ENCODE results near the gene ABO.
"Not testable (repeated sequence)": the region's sequence is repeated elsewhere in the genome, so short reads cannot be mapped to it uniquely, and the experiment has no call there.

The ABO gene

DNA sequence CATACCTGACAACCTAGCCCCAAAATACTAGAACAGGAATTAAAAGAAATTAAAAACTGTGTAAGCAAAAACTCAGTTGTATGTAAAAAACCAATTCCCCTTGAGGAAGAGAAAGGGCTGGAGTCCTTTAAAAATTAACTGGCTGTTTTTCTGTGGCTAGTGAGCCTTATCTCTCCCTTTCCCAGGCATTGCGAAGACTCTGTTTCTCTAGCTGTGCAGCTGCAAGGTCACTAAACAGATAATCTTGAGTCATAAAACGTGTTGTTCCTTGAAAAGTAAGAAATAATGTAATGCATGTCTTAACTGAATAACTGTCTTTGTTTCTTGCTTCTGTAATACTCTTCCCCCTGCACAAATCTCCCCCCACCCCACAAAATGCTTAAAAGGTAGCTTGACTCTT, 5.9 kb downstream of the ABO start:
- H3K27ac ChIP-seq, H3K4me3 ChIP-seq: not testable (repeated sequence)

DNA sequence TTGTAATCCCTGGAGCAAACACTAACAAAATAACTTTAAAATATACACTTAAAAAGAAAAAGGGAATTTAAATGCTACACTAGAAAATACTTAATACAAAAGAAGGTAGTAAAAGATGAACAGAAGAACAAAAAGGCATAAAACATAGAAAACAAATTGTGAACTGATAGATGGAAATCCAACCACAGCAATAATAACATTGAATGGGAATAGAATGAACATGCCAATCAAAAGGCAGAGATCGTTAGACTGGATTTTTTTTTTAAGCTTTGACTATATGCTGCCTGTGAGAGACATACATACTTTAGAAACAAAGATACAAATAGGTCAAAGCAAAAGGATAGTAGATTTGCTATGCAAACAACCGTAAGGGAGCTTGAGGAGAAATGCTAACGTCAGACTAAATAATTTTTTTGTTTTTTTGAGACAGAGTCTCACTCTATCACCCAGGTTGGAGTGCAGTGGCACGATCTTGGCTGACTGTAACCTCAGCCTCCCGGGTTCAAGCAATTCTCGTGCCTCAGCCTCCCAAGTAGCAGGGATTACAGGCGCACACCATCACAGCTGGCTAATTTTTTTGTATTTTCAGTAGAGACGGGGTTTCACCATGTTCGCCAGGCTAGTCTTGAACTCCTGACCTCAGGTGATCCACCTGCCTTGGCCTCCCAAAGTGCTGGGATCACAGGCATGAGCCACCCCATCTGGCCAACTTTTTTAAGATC, 6.5 kb downstream of the ABO start:
- no peak overlapping the region for H3K27ac ChIP-seq
- no peak overlapping the region for H3K4me3 ChIP-seq

DNA sequence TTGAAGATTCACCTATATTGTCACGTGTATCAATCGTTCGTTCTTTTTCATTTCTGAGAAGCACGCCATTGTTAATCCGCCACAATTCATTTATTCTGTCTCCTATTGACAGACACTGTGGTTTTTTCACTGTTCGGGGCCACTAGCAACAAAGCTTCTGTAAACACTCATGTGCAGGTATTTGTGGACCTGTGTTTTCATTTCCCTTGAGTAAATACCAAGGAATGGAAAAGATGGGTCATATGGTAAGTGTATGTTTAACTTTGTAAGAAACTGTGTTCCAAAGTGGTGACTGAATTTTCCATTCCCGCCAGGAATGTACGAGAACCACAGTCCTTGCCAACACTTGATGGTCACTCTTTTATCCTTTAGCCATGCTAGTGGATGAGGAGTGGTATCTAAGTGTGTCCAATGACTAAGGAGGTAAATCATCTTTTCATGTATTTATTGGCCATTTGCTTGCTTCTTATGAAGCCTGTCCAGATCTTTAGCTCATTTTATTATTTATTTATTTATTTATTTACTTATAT, 10.7 kb downstream of the ABO start:
- H3K27ac ChIP-seq: no peak overlapping the region

DNA sequence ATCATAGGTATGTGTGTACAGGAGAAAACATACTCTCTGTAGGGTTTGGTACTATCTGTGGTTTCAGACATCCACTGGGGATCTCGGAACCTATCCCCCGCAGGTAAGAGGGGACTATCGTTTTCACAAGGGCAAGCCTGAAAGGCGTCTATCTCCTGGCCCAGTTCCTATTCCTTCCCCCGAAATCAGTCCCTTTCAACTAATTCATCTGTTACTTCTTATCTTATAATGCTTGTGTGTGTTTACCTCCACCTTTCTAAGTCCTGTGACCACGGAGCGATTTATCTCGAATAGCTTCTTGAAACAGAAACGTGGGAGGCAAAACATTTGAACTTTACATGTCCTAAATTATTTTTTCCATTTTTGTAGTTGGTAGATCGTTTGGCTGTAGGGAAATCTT, 11.4 kb downstream of the ABO start:
- no peak overlapping the region for H3K4me3 ChIP-seq

More for the DNA sequence above, 10.7 kb downstream of the ABO start:
- H3K4me3 ChIP-seq: no peak overlapping the region

DNA sequence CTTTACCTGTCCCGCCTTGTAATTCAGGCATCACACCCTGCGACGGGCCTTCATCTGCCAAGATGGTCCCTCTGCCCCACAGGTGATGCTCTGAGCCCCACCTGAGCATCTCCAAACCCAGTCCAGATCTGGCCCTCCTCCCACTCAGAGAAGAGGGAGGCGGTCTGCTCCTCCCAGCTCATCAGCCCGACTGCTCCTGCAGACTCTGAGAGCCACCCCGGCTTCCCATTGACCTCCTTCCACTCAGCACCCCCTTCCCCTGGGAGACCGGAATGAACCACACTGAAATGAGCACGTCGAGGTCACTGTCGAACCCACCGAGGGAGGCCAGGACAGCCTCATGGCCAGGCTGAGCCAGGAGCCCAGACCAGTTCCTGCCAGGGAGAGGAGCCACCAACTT, 12.8 kb downstream of the ABO start:
- Histone ChIP-seq H3K27ac (no peak overlapping the region), H3K4me3 (no peak overlapping the region)

More for the DNA sequence above, 11.4 kb downstream of the ABO start:
- no peak overlapping the region for H3K27ac ChIP-seq

DNA sequence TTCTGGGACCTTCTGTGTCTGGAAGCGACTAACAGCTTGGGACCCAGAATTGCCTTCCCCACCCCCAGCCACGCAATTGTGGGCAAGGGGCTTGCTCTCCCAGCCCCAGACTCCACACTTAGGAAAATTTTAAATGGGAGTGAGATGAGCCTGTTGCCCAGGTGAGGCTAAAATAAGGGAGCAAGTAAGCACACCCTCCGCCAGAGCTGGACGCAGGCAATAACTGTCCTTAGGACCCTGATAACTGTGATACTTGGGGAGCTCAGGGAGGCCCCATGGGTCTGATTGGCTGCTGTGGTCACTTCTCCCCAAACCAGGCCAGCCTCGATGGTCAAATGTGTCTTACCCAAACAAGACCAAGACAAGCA, 13.3 kb downstream of the ABO start:
- H3K27ac ChIP-seq: no peak overlapping the region
- no peak overlapping the region for H3K4me3 ChIP-seq

DNA sequence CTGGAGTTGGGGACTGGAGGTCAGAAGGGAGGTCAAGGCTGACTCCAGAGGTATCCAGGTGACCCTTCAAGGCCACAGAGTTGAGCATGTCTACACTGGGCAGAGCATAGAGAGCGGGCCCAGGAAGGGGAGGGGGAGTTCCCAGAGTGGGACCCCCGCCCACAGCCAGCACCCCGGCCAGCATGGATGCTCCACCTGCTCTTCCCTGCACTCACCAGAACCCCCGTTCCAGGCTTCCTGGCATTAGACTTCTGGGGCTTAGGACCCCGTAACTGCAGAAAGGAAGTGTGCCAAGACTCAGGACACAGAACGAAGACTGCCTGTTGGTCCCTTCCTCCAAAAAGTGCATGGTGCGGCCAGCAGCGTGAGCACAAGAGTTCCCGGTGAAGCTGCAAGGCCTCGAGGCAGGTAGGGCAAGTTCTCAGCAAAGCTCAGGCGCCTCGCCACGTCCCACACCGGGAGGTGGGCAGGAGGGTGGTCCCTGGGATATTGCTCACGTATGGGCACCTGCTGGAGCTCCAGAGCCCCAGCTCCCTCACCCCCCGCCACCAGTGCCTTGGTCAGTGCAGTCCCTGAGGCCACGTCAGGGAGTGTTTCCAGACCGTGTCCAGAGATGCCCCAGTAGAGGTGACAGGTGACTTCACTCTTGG, 13.8 kb downstream of the ABO start:
- Histone ChIP-seq H3K4me3 (no peak overlapping the region), H3K27ac (no peak overlapping the region)

DNA sequence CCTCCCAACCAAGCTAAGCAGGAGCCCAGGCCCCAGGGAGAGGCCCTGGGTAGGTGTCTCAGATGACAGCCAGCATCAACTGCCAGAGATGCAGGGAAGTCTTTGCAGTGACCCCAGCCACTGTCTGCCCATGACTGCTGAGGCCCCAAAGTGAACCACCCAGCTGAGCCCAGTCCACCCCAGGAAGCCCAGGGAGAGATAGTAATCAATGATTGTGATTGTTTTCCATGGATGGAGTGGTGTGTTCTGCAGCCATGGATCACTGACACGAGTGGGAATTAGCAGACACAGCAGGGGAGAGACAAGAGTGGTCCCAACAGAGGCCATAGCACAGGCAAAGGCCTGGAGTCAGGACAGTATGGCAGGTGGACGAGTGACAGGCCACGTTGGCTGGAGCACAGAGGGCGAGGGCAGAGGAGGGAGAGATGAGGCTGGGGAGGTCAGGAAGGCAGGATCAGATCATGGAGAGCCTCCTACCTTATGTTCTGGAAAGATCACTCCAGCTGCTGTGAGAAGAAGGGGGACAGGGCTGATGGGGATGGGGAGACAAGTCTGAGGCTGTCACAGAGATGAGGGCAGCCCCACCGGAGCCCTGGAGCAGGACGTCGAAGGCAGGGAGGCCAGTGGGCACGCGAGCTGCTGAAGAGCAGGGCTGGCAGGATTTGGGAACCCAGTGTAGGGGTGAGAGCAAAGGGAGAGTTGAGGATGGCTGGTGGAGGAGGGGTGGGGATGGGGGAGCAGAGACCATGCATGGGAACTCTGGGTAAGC, 14.5 kb downstream of the ABO start:
- H3K4me3 ChIP-seq: no peak overlapping the region
- no peak overlapping the region for H3K27ac ChIP-seq

DNA sequence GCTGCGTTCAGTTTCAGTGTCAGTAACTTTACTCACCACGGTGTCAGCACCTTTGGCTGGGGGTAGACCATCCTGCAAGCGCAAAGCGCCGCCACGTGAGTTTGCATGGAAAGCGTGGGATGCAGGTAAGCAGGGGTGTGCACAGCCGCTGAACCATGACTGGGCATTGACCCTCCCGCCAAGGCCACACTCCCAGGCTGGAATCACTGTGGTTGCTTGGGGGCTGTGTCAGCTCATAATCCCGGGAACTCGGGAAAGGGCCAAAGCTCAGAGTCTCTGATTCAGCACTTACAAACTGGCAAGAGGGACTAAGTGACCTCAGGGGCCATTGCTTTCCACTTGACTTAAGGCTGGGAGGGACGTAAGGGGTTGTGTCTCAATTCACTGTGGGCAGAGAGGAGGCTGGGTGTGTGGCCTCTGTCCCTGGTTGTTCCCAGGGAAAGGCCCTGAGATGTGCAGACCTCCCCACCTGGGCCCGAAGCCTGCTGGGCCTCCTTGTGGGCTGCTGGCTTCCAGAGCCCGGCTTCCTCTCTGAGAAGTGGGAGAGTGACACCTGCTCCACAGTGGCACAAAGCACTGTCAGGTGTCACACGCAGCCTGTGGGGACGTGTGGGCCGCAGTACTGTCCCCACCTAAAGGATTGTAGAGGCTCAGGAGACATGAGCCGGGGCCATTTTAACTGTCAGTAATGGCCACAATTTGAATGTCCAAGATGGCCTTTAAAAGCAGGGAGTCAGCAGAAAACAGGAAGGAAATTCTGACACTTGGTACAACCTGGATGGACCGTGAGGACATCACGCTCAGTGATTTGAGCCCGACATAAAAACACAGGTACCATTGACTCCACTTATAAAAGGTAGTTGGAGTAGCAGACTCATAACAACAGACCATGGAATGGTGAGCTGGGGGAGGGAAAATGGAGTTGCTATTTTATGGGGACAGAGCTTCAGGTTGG, 16.7 kb downstream of the ABO start:
- H3K27ac ChIP-seq: no peak overlapping the region
- H3K4me3 ChIP-seq: no peak overlapping the region

DNA sequence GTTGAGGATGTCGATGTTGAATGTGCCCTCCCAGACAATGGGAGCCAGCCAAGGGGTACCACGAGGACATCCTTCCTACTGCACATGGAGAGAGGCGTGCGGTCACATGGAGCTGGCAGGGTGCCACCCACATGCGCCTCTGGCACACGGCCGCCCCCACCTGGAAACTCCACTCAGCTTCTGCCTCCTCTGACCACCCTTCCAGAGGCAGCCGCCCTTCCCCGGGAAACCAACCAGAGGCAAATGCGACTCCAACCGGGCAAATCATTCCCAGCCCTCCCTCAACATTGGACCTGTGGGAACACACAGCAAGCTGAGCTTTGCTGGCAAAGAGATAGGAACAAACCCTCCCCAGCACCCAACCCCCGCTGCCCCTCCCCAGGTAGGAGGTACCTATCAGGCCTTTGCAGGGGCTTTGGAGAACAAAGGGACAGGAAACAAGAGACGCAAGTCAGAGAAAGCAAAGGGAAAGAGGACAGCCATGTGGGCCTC, 17.5 kb downstream of the ABO start:
- no peak overlapping the region for H3K4me3 ChIP-seq
- H3K27ac ChIP-seq: peak overlapping the region in 1 of 21 experiments; percentile 50

DNA sequence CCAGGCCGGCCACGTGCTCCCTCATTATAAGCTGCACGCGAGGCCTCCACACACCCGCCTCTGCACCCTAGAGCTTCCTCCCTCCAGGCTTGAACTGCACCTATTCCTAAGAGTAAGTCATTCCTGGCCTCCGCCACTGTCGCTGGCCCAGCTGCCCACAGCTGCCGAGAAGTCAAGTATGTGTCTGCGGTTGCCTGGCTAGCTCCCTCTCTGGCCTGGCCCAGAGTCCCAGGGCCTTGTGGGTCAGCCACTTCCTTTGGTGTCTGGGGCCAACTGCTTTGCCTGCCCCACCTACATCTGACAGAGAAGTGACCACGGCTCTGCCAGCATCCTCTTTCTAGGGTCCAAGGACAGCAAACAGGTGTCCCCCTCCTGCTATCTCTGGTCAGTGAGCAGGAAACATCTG, 18.3 kb downstream of the ABO start:
- Histone ChIP-seq H3K27ac (peak overlapping the region in 1 of 21 experiments; percentile 50), H3K4me3 (no peak overlapping the region)

DNA sequence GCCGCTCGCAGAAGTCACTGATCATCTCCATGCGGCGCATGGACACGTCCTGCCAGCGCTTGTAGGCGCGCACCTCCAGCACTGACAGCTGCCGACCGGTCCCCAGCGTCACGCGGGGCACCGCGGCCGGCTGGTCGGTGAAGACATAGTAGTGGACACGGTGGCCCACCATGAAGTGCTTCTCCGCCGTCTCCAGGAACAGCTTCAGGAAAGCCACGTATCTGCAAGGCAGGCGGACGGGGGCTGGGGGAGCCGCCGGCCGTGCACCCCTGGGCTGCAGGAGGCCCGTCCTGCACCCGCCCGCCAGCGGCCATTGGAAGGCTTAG, 18.9 kb downstream of the ABO start:
- Histone ChIP-seq H3K27ac (no peak overlapping the region), H3K4me3 (no peak overlapping the region)

DNA sequence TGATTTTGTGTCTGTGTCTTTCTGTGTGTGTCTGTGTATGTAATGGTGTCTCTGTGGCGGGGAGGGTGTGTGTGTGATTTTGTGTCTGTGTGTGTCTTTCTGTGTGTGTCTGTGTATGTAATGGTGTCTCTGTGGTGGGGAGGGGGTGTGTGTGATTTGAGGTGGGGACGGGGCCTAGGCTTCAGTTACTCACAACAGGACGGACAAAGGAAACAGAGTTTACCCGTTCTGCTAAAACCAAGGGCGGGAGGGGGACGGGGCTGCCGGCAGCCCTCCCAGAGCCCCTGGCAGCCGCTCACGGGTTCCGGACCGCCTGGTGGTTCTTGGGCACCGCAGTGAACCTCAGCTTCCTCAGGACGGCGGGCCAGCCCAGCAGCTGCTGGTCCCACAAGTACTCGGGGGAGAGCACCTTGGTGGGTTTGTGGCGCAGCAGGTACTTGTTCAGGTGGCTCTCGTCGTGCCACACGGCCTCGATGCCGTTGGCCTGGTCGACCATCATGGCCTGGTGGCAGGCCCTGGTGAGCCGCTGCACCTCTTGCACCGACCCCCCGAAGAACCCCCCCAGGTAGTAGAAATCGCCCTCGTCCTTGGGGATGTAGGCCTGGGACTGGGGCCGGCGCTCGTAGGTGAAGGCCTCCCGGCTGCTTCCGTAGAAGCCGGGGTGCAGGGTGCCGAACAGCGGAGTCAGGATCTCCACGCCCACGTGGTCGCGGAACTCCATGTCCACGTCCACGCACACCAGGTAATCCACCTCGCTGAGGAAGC, 19.4 kb downstream of the ABO start:
- Histone ChIP-seq H3K4me3 (no peak overlapping the region), H3K27ac (no peak overlapping the region)

DNA sequence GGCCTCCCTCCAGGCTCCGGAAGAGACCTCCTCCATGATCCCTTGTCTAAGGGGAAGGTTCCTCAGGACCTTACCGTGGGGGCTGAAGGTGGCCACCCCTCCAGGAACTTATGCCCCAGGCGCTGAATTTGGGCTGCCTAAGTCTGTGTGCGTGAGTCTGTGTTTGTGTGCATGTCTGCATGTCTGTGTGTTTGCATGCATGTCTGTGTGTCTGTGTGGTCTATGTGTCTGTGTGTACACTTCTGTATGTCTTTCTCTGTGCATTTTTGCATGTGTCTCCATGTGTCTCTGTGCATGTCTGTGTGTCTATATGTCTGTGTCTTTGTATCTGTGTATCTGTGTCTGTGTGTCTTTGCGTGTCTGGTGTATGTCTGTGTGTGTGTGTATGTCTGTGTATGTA, 20.5 kb downstream of the ABO start:
- no peak overlapping the region for H3K4me3 ChIP-seq
- H3K27ac ChIP-seq: no peak overlapping the region

DNA sequence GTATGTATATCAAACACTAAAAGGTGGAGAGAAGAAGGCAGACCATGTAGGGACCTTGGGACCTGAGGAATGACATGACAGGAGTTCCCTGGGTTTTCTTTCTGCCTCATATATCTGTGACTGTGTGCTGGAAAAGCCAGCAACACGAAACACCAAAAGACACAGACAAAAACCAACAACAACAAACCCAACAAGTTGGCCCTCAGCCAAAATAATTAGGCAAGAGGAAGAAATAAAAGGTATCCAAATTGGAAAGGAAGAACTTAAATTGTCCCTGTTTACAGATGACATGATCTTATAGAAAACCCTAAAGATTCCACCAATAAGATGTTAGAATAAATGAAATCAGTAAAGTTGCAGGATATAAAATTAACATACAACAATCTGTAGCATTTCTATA, 21.7 kb downstream of the ABO start:
- Histone ChIP-seq H3K4me3 (no peak overlapping the region), H3K27ac (peak overlapping the region in 4 of 21 experiments; percentile 20 to 73 (median 54))

DNA sequence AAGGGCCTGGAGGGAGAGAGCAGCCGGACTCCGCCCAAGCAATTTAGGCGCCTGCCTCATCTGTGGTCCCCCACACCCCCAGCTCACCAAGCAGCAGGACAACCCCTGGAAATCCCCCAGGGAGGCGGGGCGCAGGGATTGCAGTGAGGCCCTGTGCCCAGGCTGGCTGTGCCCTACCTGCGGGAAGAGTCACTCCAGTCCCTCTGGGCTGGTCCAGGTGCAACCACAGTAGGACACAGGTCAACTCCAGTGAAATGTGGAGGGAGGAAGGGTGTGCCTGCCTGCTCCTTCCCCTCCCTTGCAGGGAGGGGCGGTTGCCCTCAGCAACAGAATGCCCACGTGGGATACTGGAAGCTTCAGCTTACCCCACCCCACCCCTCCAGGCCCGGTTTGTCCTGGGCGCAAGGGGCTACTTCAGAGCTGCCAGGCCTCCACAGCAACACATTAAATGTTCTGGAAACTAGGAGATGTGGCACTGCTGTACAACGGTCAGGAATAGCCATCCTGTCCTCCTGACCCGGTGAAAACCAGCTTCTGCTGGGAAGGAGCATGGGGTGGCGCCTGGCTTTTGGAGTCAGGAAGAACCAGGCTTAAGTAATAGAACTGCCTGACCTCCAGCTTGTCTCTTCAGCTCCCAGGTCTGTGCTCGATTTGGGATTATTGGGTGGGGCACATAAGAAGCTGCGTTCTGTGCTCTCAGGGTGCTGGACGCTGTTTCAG, 22.5 kb downstream of the ABO start:
- Histone ChIP-seq H3K27ac (peak overlapping the region in 14 of 21 experiments; percentile 20 to 73 (median 45)), H3K4me3 (peak overlapping the region in 1 of 7 experiments; percentile 10)

DNA sequence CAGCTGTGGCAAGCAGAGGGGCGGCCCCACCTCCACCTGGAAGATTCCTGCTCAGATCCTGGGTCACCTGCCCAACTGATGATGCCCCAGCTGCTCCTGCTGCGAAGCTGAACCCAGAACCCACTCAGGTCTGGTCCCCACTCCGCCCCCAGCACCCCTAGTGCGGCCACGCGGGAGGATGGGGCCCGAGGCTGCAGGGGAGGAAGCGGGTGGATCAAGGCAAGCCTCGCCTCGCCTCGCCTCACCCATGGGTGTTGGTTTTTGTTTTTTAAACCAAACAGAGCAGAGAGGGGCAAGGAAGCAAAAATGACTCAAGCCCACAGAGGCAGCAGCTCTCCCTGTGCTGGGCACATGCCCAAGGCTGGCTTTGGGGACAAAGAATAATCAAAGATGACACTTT, 23.2 kb downstream of the ABO start:
- Histone ChIP-seq H3K4me3 (peak overlapping the region in 1 of 7 experiments; percentile 10), H3K27ac (peak overlapping the region in 11 of 21 experiments; percentile 0 to 73 (median 61))

DNA sequence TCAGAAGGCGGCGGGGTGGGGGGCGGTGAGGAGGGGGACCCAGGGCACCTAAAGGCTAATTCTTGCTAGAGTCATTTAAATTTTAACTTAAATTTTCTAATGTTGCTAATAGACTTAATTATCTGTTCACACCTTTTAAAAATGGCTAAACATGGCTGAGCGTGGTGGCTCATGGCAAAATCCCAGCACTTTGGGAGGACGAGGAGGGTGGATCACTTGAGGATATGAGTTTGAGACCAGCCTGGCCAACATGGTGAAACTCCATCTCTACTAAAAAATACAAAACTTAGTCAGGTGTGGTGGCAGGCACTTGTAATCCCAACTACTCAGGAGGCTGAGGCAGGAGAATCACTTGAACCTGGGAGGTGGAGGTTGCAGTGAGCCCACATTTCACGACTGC, 23.8 kb downstream of the ABO start:
- peak overlapping the region in 5 of 21 experiments; percentile 61 to 73 (median 70) for H3K27ac ChIP-seq
- not testable (repeated sequence) for H3K4me3 ChIP-seq
